GM19395 (cell line): ENCODE measurements around the gene UFD1.
A peak's percentile ranks its signal among the peaks of the same experiment; 100 is the strongest.
"Not testable (repeated sequence)": the region's sequence is repeated elsewhere in the genome, so short reads cannot be mapped to it uniquely, and the experiment has no call there.

Experiments
- ATAC-seq: cut with Tn5 transposase; IDR thresholded peaks from one replicate; pipeline ENCODE4 v1.9.1; 2021; ENCODE audit warnings: mild to moderate bottlenecking, moderate library complexity; ENCODE audit not compliant: unreplicated experiment

The UFD1 gene

GRCh38 chr22:19451570-19451969, 27.4 kb downstream of the UFD1 start:
- no peak for ATAC-seq

- no peak for ATAC-seq
Observed at GRCh38 chr22:19450363-19451175, 28.4 kb downstream of the UFD1 start.

- no peak for ATAC-seq
Observed at GRCh38 chr22:19449422-19449767, 29.6 kb downstream of the UFD1 start.

GRCh38 chr22:19448739-19449421, 30.1 kb downstream of the UFD1 start:
- no peak for ATAC-seq

GRCh38 chr22:19448076-19448607, 30.9 kb downstream of the UFD1 start:
- peak; percentile 44 for ATAC-seq

- peak; percentile 81 for ATAC-seq
Observed at GRCh38 chr22:19447330-19448075, 31.5 kb downstream of the UFD1 start, which contains the start of gene C22orf39. C22orf39 (minus strand) TSS chr22:19447711; CDS start chr22:19447688, 23 bp downstream.

- ATAC-seq = peak; percentile 1
Observed at GRCh38 chr22:19446603-19447329, 32.2 kb downstream of the UFD1 start.

- not testable (repeated sequence) for ATAC-seq
Observed at GRCh38 chr22:19445279-19445982, 33.6 kb downstream of the UFD1 start.

- no peak for ATAC-seq
Observed at GRCh38 chr22:19443544-19444211, 35.3 kb downstream of the UFD1 start.

GRCh38 chr22:19442166-19442565, 36.8 kb downstream of the UFD1 start:
- no peak for ATAC-seq

GRCh38 chr22:19440411-19441195, 38.4 kb downstream of the UFD1 start:
- no peak for ATAC-seq

GRCh38 chr22:19438298-19438697, 40.7 kb downstream of the UFD1 start:
- ATAC-seq = no peak

- not testable (repeated sequence) for ATAC-seq
Observed at GRCh38 chr22:19436444-19437161, 42.4 kb downstream of the UFD1 start.

GRCh38 chr22:19434829-19435580, 44.0 kb downstream of the UFD1 start:
- no peak for ATAC-seq

- no peak for ATAC-seq
Observed at GRCh38 chr22:19434401-19434800, 44.6 kb downstream of the UFD1 start.

GRCh38 chr22:19432133-19432851, 46.7 kb downstream of the UFD1 start, which contains the start of gene MRPL40:
MRPL40 (plus strand) TSS chr22:19432545; CDS start chr22:19432555, 10 bp downstream.
- ATAC-seq = peak; percentile 71
